NCI-H2171 (cell line): ENCODE data around the gene OMD.
"Not testable (repeated sequence)": the region's sequence is repeated elsewhere in the genome, so short reads cannot be mapped to it uniquely, and the experiment has no call there.

Experiments
- DNase-seq: peaks from one replicate; lab custom pipeline; 2025; lab: John Stamatoyannopoulos, UW

OMD gene

DNA sequence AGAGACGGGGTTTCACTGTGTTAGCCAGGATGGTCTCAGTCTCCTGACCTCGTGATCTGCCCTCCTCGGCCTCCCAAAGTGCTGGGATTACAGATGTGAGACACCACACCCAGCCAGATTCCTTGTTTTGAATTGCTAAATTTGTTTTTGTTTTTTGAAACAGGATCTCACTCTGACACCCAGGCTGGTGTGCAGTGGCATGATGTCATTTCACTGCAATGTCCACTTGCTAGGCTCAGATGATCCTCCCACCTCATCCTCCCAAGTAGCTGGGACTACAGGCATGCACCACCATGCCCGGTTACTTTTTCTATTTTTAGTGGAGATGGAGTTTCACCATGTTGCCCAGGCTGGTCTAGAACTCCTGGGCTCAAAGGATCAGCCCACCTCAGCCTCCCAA, 13.1 kb downstream of the OMD start:
- DNase-seq: not testable (repeated sequence)

DNA sequence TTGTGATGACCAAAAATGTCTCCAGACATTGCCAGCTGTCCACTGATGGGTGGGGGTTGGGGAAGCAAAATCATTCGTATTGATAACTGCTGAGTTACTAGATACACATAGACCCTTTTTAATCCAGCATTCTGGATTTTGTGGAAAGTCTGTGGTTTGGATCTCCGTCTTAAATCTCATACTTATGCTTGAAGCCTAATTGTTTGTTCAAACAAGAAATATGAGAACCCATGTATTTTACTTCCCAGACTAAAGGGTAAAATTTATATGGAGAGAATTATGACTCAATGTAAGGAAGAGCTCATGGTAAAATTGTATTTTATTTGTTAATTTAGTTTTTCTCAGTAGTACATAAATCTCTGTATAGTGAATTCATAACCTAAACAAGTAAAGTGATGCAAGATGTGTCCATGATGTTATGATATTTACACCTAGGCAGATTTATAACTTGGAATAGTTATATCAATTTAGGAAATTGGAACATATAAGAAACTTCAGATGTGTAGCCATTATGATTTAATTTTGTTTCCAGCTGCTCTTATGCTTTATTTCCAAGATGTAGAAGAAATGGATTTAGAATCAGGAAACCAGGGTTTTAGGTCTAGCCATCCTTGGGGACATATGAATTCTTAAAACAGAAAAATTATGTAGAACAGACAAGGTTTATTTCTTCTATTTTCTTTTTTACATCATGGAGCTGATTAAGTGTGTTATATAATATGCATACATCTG, 15.4 kb downstream of the OMD start:
- no peak for DNase-seq

GRCh38 chr9:92407818-92408217, 16.5 kb downstream of the OMD start:
- DNase-seq: no peak

DNA sequence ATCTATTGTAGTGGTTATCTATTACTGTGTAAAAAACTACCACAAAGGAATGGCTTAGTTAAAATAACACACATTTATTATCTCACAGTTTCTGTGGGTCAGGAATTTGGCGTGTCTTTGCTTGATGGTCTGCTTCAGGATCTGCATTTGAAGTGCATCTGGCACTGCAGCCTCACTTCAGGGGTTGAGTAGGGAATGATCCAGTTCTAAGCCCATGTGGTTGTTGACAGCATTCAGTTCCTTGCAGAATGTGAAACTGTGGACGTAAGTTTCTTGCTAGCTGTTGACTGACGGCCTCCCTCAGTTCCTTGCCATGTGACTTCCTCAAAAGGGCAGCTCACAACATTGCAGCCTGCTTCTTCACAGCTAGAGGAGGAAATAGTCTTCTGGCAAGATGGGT, 17.8 kb downstream of the OMD start:
- DNase-seq: no peak

- no peak for DNase-seq
These were observed 18.5 kb downstream of the OMD start for GRCh38 chr9:92405818-92406217.

DNA sequence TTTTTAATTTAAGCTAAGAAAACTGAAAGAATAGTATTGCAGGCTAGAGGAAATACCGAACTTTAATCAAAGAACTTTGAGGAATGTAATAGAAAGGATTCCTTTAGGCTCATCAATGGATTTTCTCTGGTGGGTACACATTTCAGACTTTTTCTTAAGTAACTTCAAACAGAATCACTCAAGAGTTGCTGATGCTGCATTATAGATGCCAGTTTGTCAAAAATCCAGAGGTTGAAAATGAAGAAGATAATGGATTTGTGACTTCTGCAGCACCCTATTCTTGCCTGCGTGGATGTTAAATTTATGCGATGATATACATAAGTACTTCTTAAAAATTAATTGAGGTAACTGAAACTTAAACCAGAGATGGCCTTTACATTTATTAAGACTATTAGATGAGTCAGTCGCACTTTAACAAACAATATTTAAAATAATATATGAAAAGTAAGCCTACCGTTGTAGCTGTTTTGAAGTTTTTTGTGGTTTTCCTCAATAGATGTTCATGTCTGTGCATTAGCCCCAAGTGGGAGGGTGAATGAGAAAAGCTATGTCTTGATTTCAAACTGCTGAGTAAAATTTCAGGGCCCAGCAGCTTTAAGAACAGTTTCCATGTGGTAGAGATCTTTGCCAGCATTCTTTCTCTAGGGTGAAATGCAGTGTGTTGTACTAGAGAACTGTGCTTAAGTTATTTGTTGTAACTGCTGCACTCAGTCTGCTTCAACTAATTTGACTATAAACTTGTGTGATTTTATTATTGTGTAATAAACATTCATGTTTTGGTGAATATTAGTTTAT, 20.0 kb downstream of the OMD start, which contains the start of gene OGN:
OGN (minus strand) TSS at position 537 of the 795 bp plus-strand sequence. CDS start 1,171 bp downstream, outside the sequence.
- DNase-seq: no peak

DNA sequence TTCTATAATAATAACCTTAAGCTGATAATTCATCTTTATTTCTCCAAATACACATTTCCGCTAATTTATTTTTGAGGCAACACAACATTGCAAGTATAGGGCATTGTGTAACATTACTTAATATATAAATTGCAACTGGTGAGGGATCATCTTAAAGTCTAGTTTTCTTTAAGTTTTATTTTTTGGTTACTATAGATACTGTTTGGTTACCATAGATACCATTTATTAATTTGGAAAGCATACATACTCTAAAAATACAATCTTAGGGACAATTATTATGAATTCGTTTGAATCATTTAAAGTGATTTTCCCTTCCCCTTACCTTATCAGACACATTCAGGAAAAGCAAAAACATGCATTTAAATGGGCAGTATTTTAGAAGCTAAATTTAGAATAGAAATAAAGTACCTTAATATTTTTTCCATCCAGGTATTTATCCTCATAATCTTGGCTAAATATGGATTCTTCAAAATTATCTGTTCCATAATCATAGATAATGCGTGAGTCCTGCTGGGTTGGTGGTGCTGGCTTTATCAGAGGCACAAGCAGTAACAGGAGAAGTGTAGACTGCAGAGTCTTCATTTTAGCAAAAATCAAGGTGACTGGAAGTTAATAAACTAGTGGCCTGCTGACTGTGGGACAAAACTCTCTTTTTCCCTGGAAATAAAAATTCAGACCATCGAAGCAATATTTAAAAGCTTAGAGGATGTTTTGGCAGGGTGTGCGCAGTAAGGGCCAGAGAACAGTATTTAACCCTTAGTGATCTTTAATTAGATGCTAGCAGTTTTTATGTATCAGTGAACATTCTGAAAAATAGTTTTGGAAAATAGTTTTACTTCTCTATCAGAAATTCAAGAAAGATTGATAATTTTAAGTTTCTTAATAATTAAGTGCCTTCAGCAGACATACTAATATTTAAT, 21.2 kb downstream of the OMD start:
- no peak for DNase-seq

GRCh38 chr9:92402360-92402759, 21.9 kb downstream of the OMD start:
- DNase-seq: no peak

DNA sequence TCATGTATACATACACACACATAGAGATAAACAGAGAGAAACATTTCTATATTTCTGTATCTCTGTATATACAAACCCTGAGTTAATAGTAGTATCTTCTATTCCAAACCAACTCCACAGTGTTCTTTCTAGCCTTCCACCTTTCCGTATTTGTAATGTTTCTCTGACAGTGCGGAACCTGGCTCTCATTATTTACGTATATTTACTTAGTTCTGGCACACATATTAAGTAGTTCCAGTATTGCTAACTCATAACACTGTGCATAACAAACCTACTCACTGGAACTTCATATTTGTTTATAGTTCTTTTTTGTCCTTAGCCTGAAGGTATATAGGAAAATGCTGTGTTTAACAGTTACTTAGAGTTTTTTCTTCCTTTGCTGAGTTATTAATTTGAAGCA, 26.4 kb downstream of the OMD start:
- DNase-seq: no peak

DNA sequence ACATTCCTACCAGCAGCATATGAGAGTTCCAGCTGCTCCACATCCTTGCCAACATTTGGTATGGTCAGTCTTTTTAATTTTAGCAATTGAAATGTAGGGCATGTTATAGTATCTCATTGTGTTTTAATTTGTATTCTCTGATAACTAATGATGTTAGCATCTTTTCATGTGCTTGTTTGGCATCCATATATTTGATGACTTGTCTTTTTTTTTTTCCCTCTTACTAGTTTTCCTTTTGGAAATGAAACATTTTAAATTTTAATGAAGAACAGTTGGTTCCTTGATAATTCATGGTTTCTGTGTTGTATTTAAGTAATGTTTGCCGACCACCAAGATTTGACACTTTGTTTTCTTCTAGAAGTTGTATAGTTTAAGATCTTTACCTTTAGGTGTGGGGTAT, 28.7 kb downstream of the OMD start:
- no peak for DNase-seq

GRCh38 chr9:92393686-92394085, 30.6 kb downstream of the OMD start:
- DNase-seq: no peak

DNA sequence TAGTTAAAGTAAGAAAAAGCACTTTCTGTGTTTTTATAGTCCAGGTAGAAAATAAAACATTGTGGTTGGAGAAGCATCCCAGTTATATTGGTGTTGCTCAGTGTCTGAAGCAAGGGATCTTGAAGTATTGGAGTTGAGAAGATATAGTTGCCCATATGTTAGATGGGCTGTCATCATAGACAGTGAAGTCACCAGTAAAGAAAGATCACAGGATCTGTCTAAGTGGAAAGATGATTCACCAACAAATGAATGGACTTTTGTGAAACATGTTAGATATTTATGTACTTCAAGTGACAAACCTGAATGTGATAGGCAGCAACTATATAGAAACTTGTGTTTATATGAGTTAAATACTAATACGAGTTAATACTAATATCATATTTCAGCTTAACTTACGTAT, 31.6 kb downstream of the OMD start:
- DNase-seq: no peak

- DNase-seq: no peak
These were observed 38.3 kb downstream of the OMD start for GRCh38 chr9:92385953-92386352.

DNA sequence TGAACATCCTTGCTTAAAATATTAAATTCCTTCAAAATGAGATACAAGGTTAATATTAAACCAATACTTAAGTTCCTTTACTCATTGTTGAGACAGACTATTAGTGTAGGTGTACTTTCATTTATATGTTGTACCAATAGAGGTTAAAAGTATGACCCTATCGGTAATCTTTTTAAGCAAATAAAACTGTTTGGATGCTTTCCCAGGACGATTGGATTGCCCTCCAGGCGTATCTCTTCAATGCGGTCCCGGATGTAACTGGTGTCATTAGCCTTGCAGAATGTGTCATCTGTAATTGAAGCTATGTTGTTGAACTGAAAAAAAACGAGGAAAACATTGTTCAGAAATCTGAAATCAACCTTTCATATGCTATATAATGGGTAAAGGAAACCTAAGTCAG, 38.8 kb downstream of the OMD start:
- no peak for DNase-seq

DNA sequence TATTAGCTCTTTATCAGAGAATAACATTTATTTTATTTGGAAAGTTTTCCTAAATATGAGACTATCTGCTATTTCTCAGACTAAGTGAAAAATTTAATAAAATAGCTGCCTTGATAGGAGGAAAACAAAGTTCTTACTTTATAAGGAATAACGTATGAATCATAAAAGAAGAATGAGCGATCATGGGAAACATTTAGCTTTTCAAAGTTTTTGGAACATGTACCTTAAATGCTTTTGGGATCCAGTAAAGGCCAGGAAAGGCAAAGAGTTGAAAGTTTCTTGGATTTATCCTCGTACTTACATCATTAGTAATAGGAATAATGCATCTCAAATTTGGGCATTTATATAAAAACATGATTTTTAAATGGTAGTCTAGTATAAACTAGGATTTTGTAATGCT, 39.3 kb downstream of the OMD start:
- DNase-seq: no peak

GRCh38 chr9:92384375-92384774, 39.9 kb downstream of the OMD start:
- DNase-seq: no peak

- no peak for DNase-seq
These were observed 42.5 kb downstream of the OMD start for GRCh38 chr9:92381775-92382174.

- DNase-seq: no peak
These were observed 43.7 kb downstream of the OMD start for GRCh38 chr9:92380603-92381002.

DNA sequence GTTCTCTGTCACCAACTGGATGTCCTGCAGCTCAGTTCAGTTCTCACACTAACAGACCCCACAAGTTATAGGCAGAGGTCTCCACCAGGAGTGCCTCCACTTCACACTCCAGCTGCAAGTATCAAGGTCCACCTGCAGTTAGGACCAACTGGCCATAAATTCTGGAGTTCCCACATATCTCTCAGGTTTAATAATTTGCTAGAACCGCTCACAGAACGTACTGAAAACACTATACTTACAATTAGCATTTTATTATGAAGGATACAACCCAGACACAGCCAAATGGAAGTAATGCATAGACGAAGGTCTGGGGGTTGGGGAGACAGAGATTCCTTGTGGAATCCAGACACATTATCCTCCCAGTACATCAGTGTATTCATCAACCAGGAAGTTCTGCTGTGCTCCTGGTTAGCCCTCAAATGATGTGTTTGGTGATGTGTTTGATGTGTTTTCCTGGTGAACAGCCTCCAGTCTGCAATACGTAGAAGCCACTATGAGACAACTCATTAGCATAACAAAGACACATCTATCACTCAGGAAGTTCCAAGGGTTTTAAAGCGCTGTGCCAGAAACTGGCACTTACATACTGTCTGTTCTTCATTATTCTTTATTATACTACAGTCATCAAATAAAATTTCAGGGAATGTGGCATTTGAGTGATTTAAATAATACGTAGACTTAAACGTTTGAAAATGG, 45.3 kb downstream of the OMD start:
- DNase-seq: no peak

DNA sequence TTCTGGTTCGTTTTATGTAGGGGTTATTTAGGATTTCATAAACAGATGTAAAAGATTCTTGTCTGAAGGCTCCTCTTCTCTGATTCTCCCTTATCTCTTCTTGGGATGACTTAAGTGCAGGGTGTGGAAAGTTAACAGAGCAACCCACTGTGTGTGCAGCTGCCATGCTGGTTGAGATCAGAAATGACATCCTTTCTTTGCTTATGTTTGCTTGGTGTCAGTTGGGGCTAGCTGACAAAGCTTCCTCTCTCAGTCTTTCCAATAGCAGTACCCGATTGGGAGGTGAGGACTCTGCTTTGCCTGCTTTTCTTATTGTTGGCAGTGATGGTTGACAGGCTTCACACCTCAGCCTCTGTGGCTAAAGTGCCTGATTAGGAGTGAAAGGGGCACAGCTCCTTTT, 46.4 kb downstream of the OMD start:
- no peak for DNase-seq

DNA sequence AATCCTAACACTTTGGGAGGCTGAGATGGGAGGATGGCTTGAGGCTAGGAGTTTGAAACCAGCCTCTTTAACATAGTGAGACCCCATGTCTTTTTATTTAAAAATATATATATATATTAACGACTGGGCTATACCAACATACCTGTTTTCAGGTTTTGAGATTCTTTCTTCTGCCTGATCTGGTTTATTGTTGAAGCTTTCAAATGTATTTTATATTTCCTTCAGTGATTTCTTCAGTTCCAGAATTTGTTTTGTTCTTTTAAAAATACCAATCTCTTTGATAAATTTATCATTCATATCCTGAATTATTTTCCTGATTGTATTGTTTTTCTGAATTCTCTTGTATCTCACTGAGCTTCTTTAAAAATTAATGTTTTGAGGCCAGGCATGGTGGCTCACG, 51.1 kb downstream of the OMD start:
- no peak for DNase-seq

- no peak for DNase-seq
These were observed 55.2 kb downstream of the OMD start for GRCh38 chr9:92369075-92369474.
